ENCODE measurements around the gene CPOX.
A peak's percentile ranks its signal among the peaks of the same experiment; 100 is the strongest.

CPOX gene

DNA sequence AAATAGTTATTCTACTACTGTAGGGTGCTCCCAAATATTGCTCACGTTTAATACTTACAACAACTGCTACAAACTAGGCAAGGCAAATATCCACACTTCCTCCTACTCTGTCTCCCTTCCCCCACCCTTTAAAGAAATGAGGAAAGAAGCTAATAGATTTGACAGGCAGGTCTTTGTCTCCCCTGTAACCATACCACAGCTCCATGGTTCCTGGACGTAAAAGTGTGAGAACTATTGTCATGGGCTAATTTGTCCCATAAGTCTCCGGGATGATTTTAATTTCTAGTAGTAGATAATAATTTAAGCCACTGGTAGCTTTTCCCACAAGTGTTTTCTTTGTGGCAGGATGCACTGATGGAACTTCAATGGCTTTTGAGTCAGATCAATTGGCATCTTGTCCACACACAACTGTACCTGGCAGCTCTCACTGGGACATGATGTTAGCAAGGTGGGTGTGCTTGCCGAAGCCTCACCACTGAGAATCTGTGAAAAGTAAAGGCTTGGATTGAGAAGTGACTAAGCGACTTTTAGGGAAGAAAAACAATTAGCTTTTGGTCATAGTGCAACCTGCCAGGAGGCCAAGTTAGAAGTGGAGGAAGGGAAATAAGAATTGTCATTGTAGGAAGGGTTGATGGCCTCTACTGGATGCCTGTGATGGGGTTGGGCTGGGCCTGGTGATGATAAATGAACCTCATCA is 1.4 kb upstream of the CPOX start:
- no peak for DNase-seq

DNA sequence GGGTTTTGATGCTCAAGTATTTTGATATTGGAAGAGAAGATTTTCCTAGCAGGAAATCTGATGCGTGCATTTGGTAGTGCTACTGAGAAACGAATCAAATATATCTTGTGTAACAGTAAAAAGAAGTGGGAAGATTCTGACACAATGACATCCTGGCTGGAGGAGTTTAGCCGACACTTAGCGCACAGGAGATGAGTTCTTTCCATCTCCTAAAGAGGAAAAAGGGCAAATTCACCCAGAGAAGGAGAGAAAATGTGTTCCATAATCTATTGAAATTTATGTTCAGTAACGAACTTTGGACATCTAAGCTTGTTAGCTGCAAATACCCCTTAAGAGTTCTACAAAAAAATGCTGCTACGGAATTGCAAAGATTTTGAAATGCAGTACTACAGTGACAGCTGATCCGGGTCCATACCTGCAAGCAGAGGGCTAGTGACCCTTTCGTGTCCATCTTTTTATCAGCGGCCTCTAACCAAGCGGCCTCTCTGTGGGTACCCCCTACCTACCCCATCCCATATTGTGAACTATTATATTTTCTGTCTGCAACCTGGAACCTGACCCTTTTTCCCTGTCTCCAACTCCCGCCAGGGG is 971 bp downstream of the CPOX start:
- no peak for DNase-seq

DNA sequence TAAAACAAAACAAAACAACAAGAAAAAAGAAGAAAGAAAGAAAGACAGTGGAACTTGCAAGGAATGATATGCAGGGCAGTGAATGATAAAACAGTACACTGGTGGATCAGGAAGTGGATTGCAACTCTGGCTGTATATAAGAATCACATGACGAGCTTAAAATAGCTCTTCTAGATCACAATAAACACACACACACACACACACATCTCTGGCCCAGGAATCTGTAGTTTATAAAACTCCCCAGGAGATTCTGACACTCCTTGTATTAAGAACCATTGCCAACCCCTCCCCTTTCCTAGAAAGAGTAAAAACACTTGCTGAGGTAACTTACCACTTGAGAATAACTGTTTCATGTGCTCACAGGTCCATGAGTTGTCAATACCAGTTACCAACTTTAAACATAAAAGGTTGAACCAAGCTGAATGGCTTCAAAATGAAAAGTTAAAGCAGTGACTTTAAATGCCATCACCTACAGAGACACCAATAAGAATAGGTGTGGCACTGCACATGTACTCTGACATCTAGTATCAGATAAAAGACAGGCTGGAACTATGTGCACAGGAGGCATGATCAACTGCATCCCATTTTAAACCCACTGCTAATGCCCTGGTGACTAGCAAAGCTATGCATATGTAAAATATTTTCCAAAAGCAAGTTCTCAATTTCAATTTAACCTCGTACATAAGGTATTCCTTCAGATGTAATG is 3.9 kb downstream of the CPOX start:
- no peak for DNase-seq

DNA sequence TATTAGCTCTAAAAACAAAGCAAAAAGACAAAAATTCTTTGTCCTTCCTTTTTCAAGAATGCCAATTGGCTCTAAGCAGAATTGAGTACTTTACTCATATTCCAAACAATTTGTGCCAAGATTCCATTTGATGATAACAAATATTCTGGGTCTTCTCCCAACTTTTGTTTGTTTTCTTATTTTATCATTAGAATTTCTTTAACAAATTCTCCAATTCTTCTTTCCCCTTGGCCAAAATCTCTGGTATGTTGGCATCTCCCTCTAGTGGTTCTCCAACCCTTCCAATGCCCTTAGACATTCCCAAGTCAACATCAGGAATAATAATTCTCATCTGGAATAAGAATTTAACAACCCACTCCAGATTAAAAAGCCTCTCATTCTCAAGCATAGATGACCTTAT is 5.3 kb downstream of the CPOX start:
- no peak for DNase-seq

DNA sequence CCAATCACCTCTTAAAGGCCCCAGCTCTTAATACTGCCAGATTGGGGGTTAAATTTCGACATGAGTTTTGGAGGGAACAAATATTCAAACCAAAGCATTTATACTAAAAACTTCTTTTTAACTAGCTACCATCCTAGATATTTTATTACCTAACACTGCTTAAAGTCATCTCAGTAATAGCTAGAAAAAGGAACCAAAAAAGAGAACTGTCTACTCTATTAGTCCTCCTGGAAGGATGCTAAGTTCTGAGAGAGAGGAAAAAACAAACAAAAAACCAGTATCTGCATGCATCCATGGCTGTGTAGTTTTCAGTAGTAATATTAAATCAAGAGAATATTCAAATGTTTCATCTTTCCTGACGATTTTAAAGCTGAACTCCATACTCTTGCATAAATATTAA is 5.8 kb downstream of the CPOX start:
- no peak for DNase-seq

DNA sequence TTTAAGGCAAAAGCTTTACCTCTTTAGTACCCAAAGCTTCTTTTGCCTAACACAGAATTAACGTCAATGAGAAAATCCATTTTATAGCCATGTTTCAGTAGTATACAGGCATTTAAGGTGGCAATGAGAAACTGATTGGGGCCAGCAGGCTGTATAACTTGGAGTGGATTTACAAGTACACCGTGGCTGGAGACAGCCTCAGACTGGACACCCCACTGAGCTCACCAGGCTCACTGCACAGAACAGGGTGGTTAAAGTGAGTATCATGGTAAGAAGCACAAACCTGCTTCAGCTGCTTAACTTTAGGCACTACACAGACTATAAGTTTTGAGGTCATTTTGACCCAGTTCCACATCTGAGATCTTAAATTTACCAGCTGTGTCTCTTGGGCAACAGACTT is 8.9 kb downstream of the CPOX start:
- DNase-seq = no peak

DNA sequence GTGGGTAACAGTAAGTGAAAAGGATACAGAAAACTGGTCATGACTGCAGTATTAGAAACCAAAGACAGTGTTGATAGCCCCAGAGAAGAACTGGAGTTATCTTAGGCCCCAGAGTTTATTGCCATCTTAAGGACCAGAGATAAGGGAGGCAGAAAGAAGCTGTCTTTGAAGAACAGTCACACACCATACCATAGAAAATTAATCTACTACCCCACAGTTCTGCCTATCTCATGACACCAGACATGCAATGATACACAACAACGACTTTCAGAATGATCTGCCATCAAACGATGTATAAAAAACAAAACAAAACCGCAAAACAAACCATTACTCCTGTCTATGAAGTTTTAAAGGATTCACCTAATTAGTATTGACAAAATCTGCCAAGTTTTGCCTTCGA is 9.6 kb downstream of the CPOX start:
- no peak for DNase-seq

DNA sequence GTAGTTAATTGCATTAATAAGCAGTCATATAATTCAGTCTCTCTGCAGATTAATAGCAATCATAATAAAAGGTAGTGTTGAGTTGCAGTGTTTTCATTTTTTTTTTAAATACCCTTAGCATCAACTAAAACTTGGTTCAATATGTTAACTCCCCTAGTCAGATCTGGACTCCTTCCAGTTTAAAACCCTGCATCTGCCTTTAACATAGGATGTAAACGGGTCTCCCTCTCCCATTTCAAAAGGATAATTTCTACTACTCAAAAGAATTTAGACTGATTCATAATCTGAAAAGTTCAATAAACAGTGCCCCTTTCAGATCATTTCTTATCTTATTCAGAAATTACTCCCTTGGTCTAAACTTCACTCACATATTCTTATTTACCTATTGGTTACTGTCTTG is 11.4 kb downstream of the CPOX start:
- DNase-seq = no peak

DNA sequence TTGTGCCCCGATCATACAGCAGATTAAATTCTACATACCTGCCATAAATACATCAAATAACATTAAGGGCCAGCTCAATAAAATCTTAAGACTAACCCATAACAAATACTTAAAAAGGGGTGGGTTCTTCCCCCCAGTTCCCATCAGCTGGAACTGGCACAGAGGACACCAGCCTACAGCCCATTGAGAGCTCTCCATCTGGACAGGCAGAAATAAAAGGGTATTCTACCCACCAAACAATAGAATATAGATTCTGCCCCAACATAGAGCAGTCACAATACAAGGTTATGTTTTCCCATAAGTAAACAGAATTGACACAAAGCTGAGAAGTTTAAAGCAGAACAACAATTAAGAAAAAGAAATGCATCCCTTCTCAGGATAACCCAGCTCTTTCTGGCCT is 11.9 kb downstream of the CPOX start:
- no peak for DNase-seq

DNA sequence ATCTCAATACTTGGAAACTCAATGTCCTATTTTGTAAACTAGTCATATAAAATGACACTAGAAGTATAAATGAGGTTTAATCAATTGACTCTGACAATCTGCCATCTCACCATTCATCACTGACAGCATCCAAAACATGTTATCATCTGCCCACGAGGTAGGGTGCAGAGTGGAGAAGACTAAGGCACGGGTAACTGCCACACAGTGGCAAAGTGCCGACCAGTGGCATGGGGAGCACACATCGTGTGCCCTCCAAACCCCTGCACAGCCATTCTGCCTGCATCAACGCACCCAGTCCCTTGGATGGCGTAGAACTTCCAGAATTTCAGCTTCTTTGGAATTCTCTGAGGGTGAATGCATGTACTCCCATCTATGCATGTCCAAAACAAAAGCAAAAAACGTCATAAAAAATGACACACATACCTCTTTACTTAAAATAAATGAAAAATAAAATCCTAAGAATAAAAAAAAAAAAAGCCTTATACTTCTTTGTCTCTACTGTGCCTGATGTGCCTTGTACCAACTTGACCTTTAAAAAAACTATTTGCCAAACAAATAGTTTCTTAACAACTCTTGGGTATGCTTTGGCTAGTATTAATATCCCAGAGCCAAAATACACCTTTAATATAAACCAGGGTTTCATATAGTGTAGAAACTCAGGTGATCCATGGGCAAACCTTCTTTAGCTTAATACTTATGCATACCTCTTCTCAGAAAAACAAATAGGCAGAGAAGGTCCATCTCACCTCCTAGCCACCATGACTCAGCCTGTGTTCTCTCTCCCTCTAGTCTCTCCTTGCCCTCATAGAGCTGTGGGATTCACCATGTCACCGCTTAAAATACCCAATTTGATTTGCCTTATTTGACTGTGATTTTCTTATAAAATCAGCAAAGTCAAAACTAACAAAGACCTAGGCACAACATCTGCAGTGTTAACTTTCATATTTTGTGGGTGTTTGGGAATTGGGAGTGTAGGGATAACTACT is 12.7 kb downstream of the CPOX start:
- no peak for DNase-seq

DNA sequence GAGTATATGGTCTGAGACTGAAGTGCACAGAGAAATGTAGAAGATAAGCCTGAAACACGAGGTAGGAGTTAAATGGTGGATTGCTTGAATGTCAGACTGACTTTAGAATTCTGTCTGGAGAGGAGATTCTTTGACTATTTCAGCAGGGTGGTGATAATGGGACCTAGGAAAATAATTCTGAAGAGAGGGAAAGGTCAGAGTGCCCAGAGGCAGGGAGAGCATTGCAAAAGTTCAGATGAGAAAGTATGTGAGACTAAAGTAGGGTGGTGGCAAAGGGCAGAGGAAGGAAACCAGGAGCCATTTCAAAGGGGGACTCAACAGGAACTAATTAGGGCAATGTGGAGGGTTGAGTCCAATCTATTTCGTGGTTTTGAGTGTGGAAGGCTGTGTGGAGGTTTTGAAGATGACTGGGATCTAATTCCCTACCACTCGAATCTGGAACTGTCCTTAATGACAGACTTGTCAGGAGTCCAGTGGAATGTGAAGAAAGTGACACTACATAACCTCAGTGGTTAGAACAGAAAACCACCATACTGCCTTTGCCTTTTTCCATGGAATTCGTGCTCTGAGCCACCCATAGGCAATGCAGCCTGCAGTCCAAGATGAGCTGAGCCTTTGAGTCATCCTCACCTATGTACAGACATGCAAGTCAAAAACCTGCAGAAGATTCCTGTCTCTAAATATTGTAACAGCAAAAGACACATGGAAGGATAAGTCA is 16.1 kb downstream of the CPOX start:
- no peak for DNase-seq

DNA sequence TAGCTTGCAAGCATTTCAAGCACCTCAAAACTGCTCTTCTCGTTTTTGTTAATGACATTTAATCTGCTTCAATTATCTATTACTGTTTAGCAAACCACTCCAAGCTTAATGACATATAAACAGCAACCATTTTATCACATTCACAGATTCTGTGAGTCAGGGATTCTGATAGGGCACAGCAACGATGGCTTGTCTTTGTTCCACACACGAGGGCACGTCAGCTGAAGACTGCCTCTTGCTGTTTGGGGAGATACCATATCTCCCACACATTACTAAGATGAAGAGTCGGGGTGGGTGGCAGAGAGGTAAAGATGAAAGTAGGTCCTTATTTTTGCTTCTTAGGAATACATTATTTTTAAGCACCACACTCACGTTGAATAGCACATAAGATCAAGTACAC is 19.3 kb downstream of the CPOX start:
- DNase-seq = no peak

DNA sequence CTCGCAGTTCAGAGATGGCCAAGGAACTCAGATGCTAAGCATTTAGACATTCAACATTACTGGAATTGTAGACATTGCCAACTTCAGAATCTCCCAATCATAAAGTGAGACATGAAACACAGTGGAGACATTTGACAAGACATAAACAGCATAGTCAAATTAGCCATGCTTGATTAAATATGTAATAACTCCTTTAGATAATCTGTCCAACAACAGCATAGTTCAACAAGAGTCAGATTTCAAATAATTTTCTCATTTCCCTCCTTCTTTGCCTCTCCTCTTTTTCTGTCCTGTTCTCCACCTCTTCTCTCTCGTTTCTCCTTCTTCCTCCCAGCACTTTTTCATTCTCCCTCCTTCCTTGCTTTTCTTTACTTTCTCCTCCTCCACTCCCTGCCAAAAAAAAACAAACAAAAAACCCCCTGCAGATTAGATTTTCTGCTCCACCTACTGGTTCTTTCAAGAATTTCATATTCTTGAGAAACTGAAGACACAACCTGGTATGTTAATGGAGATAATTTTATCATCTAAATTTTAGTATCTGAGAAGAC is 20.2 kb downstream of the CPOX start:
- DNase-seq = peak; percentile 19

DNA sequence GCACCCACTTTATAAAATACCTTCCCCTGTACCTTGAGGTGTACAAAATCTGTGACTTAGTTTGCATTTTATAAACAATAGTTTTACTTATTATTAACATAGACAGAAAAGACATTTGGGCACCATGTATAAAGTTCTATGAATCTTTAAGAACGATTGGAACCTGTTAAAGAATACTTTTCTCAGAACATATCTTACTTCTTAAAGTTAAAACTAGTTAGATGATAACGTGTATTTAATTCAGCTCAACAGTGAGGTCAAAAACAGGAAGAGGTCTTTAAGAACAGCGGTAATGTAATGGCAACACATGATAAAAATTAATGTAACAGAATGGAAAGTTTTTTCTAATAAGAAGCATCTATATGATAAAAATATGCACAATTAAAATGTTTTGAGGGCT is 25.0 kb downstream of the CPOX start:
- no peak for DNase-seq

DNA sequence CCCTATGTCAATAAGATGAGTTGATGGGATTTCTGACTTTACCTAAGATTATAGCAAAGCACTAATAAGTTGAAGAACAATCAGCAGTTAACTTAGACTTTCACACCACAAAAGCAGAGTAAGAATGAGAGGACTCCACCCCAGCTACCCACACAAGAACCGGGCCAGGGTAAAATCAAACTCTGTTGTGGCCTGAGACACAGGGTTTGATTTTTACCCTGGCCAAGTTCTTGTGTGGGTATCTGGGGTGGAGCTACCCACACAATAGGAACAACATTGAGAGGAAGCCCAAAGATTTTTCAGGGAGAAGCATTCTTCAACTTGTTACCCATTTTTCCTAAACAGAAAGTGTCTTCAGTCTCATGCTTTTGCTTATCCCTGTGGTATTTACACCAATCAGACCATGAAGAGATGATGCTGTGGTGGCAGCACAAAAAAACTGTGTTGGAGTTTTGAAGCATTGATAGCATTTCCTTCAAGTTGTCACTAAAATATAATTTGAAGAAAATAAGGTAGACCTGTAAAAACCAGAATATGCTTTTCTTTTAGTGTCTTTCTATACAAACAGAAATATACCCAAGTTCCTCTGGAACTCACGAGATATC is 25.6 kb downstream of the CPOX start:
- no peak for DNase-seq

DNA sequence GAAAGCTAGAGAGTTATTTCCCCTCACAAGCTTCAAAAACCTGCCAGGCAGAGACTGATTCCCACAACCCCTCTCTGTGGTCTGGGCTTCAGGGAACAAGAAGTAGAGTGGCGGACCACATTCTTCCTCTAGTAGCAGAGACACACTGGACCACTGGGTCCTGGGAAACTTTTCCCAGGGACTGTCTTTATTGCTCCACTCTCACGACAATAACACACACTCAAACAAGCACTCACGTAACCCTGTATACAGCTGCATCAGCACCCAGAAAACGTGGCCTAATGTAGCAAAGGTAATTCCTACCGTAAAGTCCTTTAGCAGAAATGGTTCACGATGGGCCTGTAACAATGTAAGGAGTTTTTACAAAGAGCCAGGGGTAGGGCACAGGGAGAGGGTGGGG is 27.6 kb downstream of the CPOX start:
- no peak for DNase-seq

DNA sequence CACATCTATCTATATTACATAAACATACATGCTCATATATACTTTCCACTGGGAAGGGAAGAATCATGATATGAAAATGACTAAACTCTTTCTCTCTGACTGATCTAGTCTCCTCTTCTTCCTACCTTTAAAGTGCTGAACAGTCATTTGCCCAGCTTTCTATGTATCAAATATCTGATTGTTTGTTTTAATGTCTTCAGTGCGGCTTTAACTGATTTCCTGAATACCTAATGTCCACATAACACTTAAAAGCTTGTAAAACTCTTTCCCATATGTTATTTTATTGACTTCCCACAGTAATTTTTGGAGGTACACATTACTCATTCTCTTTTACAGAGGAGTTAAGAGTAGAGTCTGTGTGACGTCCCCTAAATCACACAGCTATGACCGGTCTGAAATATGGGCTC is 28.2 kb downstream of the CPOX start:
- DNase-seq = no peak

DNA sequence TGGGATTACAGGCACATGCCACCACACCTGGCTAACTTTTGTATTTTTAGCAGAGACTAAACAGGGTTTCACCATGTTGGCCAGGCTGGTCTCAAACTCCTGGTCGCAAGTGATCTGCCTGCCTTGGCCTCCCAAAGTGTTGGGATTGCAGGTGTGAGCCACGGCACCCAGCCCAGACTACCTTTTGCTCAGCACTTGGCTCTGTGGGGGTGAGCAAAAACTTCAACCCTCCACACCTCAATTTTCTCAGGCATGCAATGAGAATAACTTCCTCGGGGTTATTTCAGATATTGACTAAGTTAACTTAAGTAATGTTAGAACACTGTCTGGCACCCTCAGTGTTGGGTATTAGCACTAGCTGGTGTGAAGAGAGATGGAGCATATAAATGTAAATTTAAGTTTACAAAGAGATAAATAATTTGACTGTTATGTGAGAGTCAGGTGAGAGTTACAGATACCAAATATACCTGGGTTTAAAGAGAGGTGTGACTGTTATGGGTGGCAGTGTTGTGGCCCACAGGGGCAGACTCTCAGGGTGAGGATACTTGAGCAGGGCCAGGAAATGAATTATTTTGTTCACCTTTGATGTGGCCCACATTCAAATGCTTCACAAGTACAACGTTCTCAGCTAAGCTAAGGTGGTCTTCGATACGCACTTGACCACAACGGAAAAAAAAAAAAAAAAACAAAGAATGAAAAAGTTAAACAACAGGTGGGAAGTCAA is 29.0 kb downstream of the CPOX start:
- DNase-seq = no peak

DNA sequence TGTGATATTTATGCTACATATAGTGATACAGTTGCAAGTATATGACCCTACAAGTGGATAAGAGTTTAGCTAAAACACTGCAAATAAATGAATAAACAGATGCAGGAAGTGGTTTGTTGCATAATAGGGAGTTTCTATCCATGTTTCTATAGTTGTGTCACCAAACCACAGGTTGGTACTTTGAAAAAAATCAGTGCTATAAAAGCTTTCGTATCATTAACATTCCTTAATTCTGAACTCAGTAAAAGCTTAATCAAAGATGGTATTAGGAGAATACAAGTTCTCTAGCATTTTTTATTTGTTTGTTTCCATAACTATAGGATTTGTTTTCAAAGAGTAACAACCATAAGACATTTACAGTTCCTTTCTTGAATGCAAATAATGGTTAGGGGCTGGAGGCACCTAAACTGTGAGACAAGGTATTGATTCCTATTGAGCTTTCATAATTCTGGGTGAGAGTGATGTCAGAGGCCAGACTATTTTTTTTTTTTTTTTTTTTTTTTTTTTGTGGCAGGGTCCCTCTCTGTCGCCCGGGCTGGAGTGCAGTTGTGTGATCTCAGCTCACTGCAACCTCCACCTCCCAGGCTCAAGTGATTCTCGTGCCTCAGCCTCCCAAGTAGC is 29.6 kb downstream of the CPOX start:
- DNase-seq = no peak

DNA sequence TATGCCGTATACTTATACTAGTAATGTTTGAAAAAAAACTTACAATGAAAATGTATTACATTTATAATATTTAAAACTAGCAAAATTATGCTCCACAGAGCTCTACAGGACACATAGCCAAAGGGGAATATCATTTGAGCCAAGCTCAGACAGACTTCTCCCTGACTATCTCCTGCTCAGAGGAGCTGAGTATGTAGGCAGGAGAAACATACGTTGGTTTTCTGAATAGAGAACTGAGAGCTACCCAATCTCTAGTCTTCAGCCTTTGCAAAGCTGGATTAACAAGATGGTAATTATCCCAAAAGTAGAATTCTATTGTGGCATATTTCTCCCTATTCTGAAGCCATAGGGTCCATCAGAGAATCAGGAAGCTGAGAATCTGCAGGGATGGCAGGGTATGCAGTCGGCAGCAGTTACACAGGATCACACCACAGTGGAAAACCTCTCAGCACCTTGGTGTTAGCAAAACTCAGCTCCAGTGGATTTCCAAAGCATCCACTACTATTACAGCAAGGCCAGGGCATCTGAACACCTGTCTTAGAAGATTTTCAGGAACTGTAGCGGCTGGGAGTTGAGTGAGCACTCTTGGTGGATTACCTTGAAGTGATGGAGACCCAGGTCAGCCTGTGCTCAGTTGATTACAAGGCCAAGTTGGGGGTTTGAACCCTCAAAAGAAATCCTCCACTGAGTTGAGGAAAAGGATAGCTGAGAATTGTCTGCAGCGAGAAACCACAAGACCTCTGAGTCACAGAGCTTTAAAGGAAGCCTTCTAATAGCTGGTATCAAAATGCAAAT is 31.5 kb downstream of the CPOX start:
- no peak for DNase-seq
